Measurements from ENCODE around the gene TEC. TPM values are rescaled to one million over a fixed set of nuclear protein-coding genes. Genes with fewer than 3 reads are reported as not detected.

Gene TEC
- total RNA-seq, 2 experiments from 2014 or later = 2.1 to 11.5 TPM

DNA sequence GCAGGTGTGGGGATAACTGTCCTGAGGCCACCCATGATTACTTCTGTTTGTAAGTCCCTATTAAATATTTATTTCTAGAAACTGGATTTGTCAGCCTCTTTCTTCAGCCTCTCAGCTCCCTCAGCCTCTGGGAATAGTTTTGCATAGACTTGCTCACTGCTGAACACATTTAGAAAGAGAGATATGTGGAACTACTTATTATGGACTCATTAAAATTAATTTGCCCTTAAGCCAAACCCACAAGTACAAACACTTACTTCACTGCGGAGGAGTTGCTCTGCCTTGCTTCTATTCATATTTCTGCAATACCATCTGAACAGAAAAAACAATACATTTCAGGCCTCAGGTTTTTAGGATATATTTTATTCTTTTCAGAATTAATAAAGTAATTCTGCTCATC lies 113.2 kb downstream of the TEC start:
- Histone ChIP-seq H3K79me2 (ENCODE audit: insufficient read depth, low read depth, low read length) (no peaks in the 10 kb centered on the region), H3K4me1 (ENCODE audit: insufficient read depth, low read length, poor library complexity, severe bottlenecking) (no peaks in the 10 kb centered on the region), H4K20me1 (ENCODE audit: insufficient read depth, low read length) (no peaks in the 10 kb centered on the region), H3K9me3 (ENCODE audit: low read length) (peaks cover 25% of the 10 kb centered on the region), H2AFZ (ENCODE audit: low read length) (no peak overlapping the region), H3K4me3 (ENCODE audit: low read depth, low read length, poor library complexity, severe bottlenecking) (no peak overlapping the region), H3K27ac (ENCODE audit: low read depth, low read length, poor library complexity, severe bottlenecking) (no peak overlapping the region), H3K4me2 (ENCODE audit: low read length) (no peak overlapping the region), H3K36me3 (ENCODE audit: insufficient read depth, low read length) (no peaks in the 10 kb centered on the region), H3K9me2 (ENCODE audit: insufficient read depth, low read length) (no peaks in the 10 kb centered on the region)
- intact Hi-C loops (cut with micrococcal nuclease; ENCODE audit: unreplicated experiment) = no loop called here
- POLR2A ChIA-PET = no interaction called here
- no peak for DNase-seq (ENCODE audit: low spot score)
- TF ChIP-seq EZH2phosphoT487 (IDR thresholded peaks at IDR 0.05; ENCODE audit: borderline replicate concordance, low read depth, low read length) (no peak), CTCF (conservative IDR thresholded peaks at IDR 0.05; ENCODE audit: low read length) (no peak)
- CTCF ChIA-PET (ENCODE audit: unreplicated experiment) = no interaction called here
- no TSS peak for BruUV-seq (replicated peaks)

DNA sequence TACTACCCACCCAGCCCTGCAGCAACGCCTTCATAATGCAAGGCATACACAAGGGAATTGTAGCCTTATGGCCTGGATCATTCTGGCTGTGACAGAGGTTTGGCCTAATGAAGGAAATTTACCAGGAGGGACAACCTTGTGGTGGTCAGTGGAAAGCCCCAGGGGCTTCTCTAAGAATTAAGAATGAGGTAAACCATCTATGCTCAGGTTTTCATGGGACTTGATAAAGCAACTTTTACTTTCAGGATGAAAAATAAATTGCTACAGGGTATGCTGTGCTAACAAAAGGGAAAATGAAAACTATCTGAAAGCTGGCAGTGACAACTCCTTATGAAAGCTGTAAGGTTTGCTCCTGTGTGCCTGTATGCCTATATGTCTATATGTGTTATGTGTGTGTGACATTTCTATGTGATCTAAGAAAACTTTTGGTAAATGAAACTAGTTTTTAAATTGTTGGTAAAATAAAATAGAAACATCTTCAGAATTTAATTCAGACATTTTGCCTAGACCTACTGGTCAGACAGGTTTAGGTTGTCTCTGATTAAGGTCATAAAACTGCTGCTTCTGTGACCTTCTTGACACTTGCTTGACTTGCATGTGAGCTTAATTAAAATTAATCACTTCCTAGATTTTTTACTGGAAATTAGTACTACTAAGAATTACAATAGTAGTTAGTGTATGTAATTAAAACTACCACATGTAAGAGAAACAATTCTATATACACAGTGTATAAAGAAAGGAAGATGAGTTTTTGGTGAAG lies 115.7 kb downstream of the TEC start:
- no peak for DNase-seq (ENCODE audit: low spot score)
- no peaks in the 10 kb centered on the region for H3K36me3 ChIP-seq (ENCODE audit: insufficient read depth, low read length)
- POLR2A ChIA-PET = interaction anchor here (0.6 kb wide), 1 partner anchor 151 kb away, joined by 3 read pairs; no protein-coding TSS in a partner anchor
- no peaks in the 10 kb centered on the region for H3K79me2 ChIP-seq (ENCODE audit: insufficient read depth, low read depth, low read length)
- H3K9me2 ChIP-seq (ENCODE audit: insufficient read depth, low read length) = no peaks in the 10 kb centered on the region
- H2AFZ ChIP-seq (ENCODE audit: low read length) = no peak overlapping the region
- BruUV-seq (replicated peaks) = no TSS peak
- CTCF ChIA-PET (ENCODE audit: unreplicated experiment) = no interaction called here
- no peak overlapping the region for H3K4me2 ChIP-seq (ENCODE audit: low read length)
- TF ChIP-seq EZH2phosphoT487 (IDR thresholded peaks at IDR 0.05; ENCODE audit: borderline replicate concordance, low read depth, low read length) (no peak), CTCF (conservative IDR thresholded peaks at IDR 0.05; ENCODE audit: low read length) (no peak)
- H4K20me1 ChIP-seq (ENCODE audit: insufficient read depth, low read length) = no peaks in the 10 kb centered on the region
- no peak overlapping the region for H3K4me3 ChIP-seq (ENCODE audit: low read depth, low read length, poor library complexity, severe bottlenecking)
- intact Hi-C loops (cut with micrococcal nuclease; ENCODE audit: unreplicated experiment) = no loop called here
- no peak overlapping the region for H3K27ac ChIP-seq (ENCODE audit: low read depth, low read length, poor library complexity, severe bottlenecking)
- no peaks in the 10 kb centered on the region for H3K4me1 ChIP-seq (ENCODE audit: insufficient read depth, low read length, poor library complexity, severe bottlenecking)
- H3K9me3 ChIP-seq (ENCODE audit: low read length) = peaks cover 25% of the 10 kb centered on the region

GRCh38 chr4:48152259-48152658 lies 117.4 kb downstream of the TEC start:
- no peak for DNase-seq (ENCODE audit: low spot score)
- H3K36me3 ChIP-seq (ENCODE audit: insufficient read depth, low read length) = no peaks in the 10 kb centered on the region
- ChIA-PET POLR2A (interaction anchor here (0.6 kb wide), 1 partner anchor 8 kb away, joined by 4 read pairs; no protein-coding TSS in a partner anchor), CTCF (ENCODE audit: unreplicated experiment) (no interaction called here)
- H3K27ac ChIP-seq (ENCODE audit: low read depth, low read length, poor library complexity, severe bottlenecking) = no peak overlapping the region
- peaks cover 25% of the 10 kb centered on the region for H3K9me3 ChIP-seq (ENCODE audit: low read length)
- H3K79me2 ChIP-seq (ENCODE audit: insufficient read depth, low read depth, low read length) = no peaks in the 10 kb centered on the region
- no peaks in the 10 kb centered on the region for H4K20me1 ChIP-seq (ENCODE audit: insufficient read depth, low read length)
- no peaks in the 10 kb centered on the region for H3K4me1 ChIP-seq (ENCODE audit: insufficient read depth, low read length, poor library complexity, severe bottlenecking)
- no peaks in the 10 kb centered on the region for H3K9me2 ChIP-seq (ENCODE audit: insufficient read depth, low read length)
- BruUV-seq (replicated peaks) = no TSS peak
- H3K4me3 ChIP-seq (ENCODE audit: low read depth, low read length, poor library complexity, severe bottlenecking) = no peak overlapping the region
- H3K4me2 ChIP-seq (ENCODE audit: low read length) = no peak overlapping the region
- intact Hi-C loops (cut with micrococcal nuclease; ENCODE audit: unreplicated experiment) = no loop called here
- H2AFZ ChIP-seq (ENCODE audit: low read length) = no peak overlapping the region
- TF ChIP-seq EZH2phosphoT487 (IDR thresholded peaks at IDR 0.05; ENCODE audit: borderline replicate concordance, low read depth, low read length) = no peak
- no peak for TF ChIP-seq CTCF (conservative IDR thresholded peaks at IDR 0.05; ENCODE audit: low read length)
